LNCaP clone FGC (cell line): ENCODE measurements around the gene PAX9.

Source experiments
- DNase-seq: peaks from one replicate; pipeline ENCODE4 v3.0.0-alpha.2; 2011; ENCODE audit warnings: low read depth
- H3K4me3 ChIP-seq: 2 replicates; pipeline ENCODE4 v1.5.1; 2011; ENCODE audit warnings: mild to moderate bottlenecking, low read depth, low read length, control low read depth
- CTCF ChIP-seq: IDR thresholded peaks from 2 replicates; pipeline ENCODE4 v1.5.1; 2012; ENCODE audit warnings: mild to moderate bottlenecking; ENCODE audit not compliant: control insufficient read depth, insufficient read depth; ENCODE audit errors: extremely low read depth

PAX9 gene

GRCh38 chr14:36716614-36717184 lies 55.0 kb downstream of the PAX9 start:
- DNase-seq: no peak
- no peak for TF ChIP-seq CTCF
- H3K4me3 ChIP-seq: no peak overlapping the region

GRCh38 chr14:36717363-36717762 lies 55.7 kb downstream of the PAX9 start:
- no peak for TF ChIP-seq CTCF
- no peak for DNase-seq
- H3K4me3 ChIP-seq: no peak overlapping the region

GRCh38 chr14:36718216-36718615 lies 56.6 kb downstream of the PAX9 start:
- TF ChIP-seq CTCF: no peak
- H3K4me3 ChIP-seq: no peak overlapping the region
- DNase-seq: no peak

GRCh38 chr14:36719823-36720222 lies 58.2 kb downstream of the PAX9 start:
- no peak for TF ChIP-seq CTCF

GRCh38 chr14:36720657-36721056 lies 59.0 kb downstream of the PAX9 start:
- TF ChIP-seq CTCF: no peak
- no peak overlapping the region for H3K4me3 ChIP-seq
- DNase-seq: no peak

More at GRCh38 chr14:36719823-36720222, 58.2 kb downstream of the PAX9 start:
- no peak overlapping the region for H3K4me3 ChIP-seq
- DNase-seq: no peak

GRCh38 chr14:36721877-36722276 lies 60.2 kb downstream of the PAX9 start:
- H3K4me3 ChIP-seq: no peak overlapping the region
- no peak for DNase-seq
- no peak for TF ChIP-seq CTCF

- DNase-seq: no peak
- H3K4me3 ChIP-seq: no peak overlapping the region
- no peak for TF ChIP-seq CTCF
Observed at GRCh38 chr14:36723530-36723929, 61.9 kb downstream of the PAX9 start.
